Effector memory CD8-positive, alpha-beta T cell (primary cell): Measurements from ENCODE around the gene ZNF562.

ENCODE experiments used
- ATAC-seq: fragments of 150-1000 bp; cut with Tn5 transposase; replicated peaks from 2 replicates; pipeline ENCODE4 v1.10.0; 2021; ENCODE audit warnings: mild to moderate bottlenecking, moderate library complexity
- DNase-seq, 3 experiments: peaks; one replicate each; pipeline ENCODE4 v3.0.0; 2021
- H3K27ac Mint-ChIP-seq, 2 donors: one replicate each; pipeline ENCODE4 v1.8.0; 2022; ENCODE audit warnings: mild to moderate bottlenecking in 2 of 2, mixed read lengths in 2 of 2, moderate library complexity in 2 of 2
- H3K27me3 Mint-ChIP-seq, 2 donors: one replicate each; pipeline ENCODE4 v1.8.0; 2022; ENCODE audit warnings: mixed read lengths in 2 of 2
- H3K36me3 Mint-ChIP-seq: one replicate; pipeline ENCODE4 v1.8.0; 2022; ENCODE audit warnings: mild to moderate bottlenecking, moderate library complexity, mixed read lengths; ENCODE audit not compliant: insufficient read depth
- H3K4me1 Mint-ChIP-seq, 2 donors: one replicate each; pipeline ENCODE4 v1.8.0; 2022; ENCODE audit warnings: low read depth in 2 of 2, mixed read lengths in 2 of 2
- H3K4me3 Mint-ChIP-seq, 2 donors: one replicate each; pipeline ENCODE4 v1.8.0; 2022; ENCODE audit warnings: mild to moderate bottlenecking in 2 of 2, mixed read lengths in 2 of 2, moderate library complexity in 2 of 2
- H3K9me3 Mint-ChIP-seq, 2 donors: one replicate each; pipeline ENCODE4 v1.8.0; 2022; ENCODE audit warnings: mixed read lengths in 2 of 2

Gene ZNF562

DNA sequence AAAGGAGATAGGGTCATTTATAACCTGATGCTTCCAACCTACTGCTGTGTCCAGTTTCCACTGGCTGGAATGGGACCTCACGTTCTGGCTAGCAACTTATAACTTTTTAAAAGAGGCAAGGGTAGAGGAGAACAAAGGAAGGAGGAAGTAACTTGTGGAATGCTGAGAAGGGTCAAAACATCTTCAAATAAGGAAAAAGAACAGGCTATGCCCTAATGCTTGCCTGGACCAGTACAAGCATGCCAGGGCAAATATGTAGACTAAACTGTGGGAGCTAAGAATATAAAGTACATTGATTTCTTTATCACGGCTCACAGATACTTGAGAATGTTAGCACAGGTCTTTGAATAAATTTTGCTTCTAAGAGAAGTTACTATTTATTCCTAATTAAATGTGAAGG lies 52.4 kb downstream of the ZNF562 start:
- DNase-seq (no peak), ATAC-seq (no peak)
- no peaks in the 10 kb centered on the region for H3K27me3 Mint-ChIP-seq
- peaks cover 36% of the 10 kb centered on the region for H3K36me3 Mint-ChIP-seq
- H3K4me1 Mint-ChIP-seq = peaks cover 20 to 22% of the 10 kb centered on the region in 2 donors
- peaks cover 0 to 2% of the 10 kb centered on the region in 2 donors for H3K9me3 Mint-ChIP-seq
- no peak overlapping the region for H3K4me3 Mint-ChIP-seq
- no peak overlapping the region for H3K27ac Mint-ChIP-seq

DNA sequence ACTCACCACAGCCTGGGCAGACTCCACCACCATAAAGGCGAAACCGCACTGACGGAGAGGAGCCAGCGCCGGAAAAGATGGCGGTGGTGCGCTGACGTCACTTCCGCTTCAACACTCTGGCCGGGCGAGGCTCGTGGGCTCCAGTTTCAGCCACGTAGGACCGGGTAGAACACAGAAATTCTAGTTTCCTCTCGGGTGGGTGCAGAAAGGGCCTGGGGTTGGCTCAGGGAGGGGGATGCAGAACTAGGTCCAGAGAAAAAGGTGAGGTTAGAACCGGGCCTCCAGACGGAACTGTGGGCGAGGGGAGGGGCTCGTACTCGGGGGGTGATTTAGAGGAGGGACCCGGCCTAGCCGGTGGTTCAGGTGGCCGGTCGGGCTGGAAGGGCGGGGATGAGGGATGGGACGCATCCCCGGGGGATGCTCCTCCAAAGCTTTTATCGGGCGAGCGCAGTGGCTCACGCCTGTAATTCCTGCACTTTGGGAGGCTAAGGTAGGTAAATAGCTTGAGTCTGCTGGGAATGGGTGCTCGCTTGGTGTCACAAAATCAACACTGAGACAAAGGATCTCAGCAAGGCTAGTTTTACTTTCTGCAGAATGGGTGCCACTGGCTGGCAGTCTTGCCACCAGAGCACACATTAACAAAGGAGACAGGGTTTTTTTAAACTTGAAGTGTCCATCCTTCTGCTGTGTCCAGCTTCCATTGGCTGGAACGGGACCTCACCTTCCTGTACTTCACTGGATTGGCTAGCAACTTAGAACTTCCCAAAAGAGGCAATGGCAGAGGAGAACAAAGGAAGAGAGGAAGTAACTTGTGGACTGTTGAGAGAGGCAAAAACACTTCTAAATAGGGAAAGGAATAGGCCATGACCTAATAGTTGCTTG lies 53.5 kb downstream of the ZNF562 start, which contains the start of gene ZNF561:
ZNF561 (minus strand) TSS at position 77 of the 882 bp plus-strand sequence. CDS start 1,776 bp downstream, outside the sequence.
- peak; percentile 92 for ATAC-seq
- peak within 1 kb of the TSS; percentile 96 to 99 for H3K4me3 Mint-ChIP-seq
- H3K9me3 Mint-ChIP-seq = peaks cover 0 to 2% of the 10 kb centered on the region in 2 donors
- H3K27me3 Mint-ChIP-seq = no peaks in the 10 kb centered on the region
- DNase-seq = peak; percentile 84 to 87 (median 85)
- peak within 1 kb of the TSS; percentile 100 for H3K27ac Mint-ChIP-seq
- peaks cover 20 to 22% of the 10 kb centered on the region in 2 donors for H3K4me1 Mint-ChIP-seq
- H3K36me3 Mint-ChIP-seq = peaks cover 46% of the 10 kb centered on the region

DNA sequence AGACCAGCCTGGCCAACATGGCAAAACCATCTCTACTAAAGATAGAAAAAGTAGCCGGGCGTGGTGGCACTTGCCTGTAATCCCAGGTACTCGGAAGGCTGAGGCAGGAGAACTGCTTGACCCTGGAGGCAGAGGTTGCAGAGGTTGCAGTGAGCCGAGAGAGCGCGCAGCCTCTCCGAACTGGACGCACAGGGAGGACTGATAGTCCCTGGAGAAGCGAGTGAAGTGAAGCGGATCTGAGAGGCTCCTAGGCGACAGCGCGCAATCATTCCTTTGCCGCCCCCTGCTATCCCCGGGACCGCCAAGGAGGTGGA lies 54.1 kb downstream of the ZNF562 start:
- ATAC-seq = no peak
- peaks cover 0 to 2% of the 10 kb centered on the region in 2 donors for H3K9me3 Mint-ChIP-seq
- H3K4me1 Mint-ChIP-seq = peaks cover 18 to 19% of the 10 kb centered on the region in 2 donors
- H3K4me3 Mint-ChIP-seq = peak overlapping the region; percentile 96 to 99
- peak overlapping the region; percentile 100 for H3K27ac Mint-ChIP-seq
- peaks cover 52% of the 10 kb centered on the region for H3K36me3 Mint-ChIP-seq
- H3K27me3 Mint-ChIP-seq = no peaks in the 10 kb centered on the region
- DNase-seq = no peak

DNA sequence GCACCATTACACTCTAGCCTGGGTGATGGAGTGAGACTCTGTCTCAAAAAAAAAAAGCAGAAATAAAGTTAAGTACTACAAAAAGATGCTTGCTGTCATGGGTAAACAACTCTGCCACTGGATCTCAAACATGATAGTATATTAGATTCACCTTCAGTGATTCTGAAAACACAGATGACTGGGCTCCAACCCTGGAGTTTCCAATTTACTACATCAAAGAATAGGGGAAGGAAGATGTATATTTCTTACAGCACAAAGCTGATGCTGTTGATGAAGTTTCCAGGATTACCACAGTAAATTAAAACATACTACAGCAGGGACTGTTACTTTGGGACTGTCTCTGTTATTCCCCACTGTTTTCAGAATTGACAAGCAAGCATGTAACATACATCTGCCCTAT lies 59.1 kb downstream of the ZNF562 start:
- ATAC-seq = no peak

DNA sequence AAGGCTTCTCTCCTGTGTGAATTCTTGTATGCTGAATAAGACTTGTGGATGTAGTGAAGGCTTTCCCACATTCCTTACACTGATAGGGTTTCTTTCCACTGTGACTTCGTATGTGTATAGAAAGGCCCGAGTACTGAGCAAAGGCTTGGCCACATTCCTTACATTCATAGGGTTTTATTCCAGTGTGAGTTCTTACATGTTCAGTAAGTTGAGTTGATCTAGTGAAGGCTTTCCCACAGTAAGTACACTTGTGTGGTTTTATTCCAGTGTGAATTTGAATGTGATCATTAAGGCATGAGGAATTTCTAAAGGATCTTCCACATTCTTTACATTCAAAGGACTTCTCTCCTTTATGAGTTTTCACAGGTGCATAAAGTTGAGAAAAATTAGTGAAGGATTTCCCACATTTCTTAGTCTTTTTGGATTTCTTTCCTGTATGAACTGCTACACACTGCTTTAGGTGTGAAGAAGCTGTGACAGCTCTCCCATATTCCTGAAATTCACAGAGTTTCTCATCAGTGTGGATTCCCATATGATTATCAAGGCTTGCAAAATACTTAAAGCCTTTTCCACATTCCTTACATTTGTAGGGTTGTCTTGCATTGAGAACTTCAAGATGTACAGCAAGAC lies 64.3 kb downstream of the ZNF562 start:
- no peaks in the 10 kb centered on the region for H3K27me3 Mint-ChIP-seq
- ATAC-seq (no peak), DNase-seq (no peak)
- no peak overlapping the region for H3K27ac Mint-ChIP-seq
- no peak overlapping the region for H3K4me3 Mint-ChIP-seq
- peaks cover 52% of the 10 kb centered on the region for H3K36me3 Mint-ChIP-seq
- H3K4me1 Mint-ChIP-seq = no peaks in the 10 kb centered on the region
- peaks cover 0 to 10% of the 10 kb centered on the region in 2 donors for H3K9me3 Mint-ChIP-seq

More for the DNA sequence above, 59.1 kb downstream of the ZNF562 start:
- no peaks in the 10 kb centered on the region for H3K27me3 Mint-ChIP-seq
- no peak overlapping the region for H3K4me3 Mint-ChIP-seq
- no peak overlapping the region for H3K27ac Mint-ChIP-seq
- peaks cover 0 to under 1% of the 10 kb centered on the region in 2 donors for H3K9me3 Mint-ChIP-seq
- peaks cover 5 to 6% of the 10 kb centered on the region in 2 donors for H3K4me1 Mint-ChIP-seq
- H3K36me3 Mint-ChIP-seq = peaks cover 88% of the 10 kb centered on the region
- no peak for DNase-seq

DNA sequence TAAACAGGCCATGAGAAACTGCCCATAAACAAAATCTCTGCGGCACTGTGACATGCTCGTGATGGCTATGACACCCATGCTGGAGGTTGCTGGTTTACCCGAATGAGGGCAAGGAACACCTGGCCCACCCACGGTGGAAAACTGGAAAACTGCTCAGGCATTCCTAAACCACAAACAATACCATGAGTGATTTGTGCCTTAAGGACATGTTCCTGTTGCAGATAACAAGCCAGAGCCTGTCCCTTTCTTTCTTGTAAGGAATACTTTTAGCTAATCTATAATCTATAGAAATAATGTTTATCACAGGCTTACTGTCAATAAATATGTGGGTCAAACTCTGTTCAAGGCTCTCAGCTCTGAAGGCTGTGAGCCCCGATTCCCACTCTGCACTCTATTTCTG lies 66.0 kb downstream of the ZNF562 start:
- Mint-ChIP-seq H3K9me3 (peaks cover 0 to 10% of the 10 kb centered on the region in 2 donors), H3K4me3 (no peak overlapping the region), H3K27me3 (no peaks in the 10 kb centered on the region), H3K27ac (no peak overlapping the region), H3K4me1 (no peaks in the 10 kb centered on the region), H3K36me3 (peaks cover 35% of the 10 kb centered on the region)
- no peak for ATAC-seq
- no peak for DNase-seq

DNA sequence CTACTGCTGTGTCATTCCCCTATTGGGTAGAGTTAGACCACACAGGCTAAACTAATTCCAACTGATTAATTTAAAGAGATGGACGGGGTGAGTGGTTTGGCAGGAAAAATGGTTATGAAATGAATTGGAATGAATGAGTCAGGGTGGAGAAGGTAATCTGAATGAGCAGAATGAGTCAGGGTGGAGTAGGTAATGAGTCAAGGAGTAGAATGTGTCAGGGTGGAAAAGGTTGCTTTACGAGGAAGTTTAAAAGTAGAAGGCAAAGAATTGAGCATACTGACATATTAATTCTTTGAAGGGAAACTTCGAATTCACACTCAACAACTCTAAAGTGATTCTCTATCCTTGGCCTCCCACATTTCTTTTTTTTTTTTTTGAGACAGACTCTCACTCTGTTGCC lies 77.9 kb downstream of the ZNF562 start:
- Mint-ChIP-seq H3K36me3 (no peaks in the 10 kb centered on the region), H3K4me3 (no peak overlapping the region), H3K27ac (no peak overlapping the region), H3K4me1 (no peaks in the 10 kb centered on the region), H3K27me3 (peaks cover 25 to 32% of the 10 kb centered on the region in 2 donors), H3K9me3 (peaks cover 3 to 7% of the 10 kb centered on the region in 2 donors)
- no peak for DNase-seq
- ATAC-seq = no peak
